GM18526 (cell line): Measurements from ENCODE around the gene BMP5.

Experiments used
- POLR2A ChIP-seq: IDR thresholded peaks from 3 replicates; pipeline ENCODE4 v1.6.1; 2011; ENCODE audit not compliant: insufficient read length; ENCODE audit errors: extremely low read depth

BMP5 gene

GRCh38 chr6:55875400-55875799 is at the start of gene BMP5:
TSS of gene BMP5 (minus strand) at chr6:55875590. CDS start at chr6:55874865, 725 bp downstream.
- TF ChIP-seq POLR2A = no peak

DNA sequence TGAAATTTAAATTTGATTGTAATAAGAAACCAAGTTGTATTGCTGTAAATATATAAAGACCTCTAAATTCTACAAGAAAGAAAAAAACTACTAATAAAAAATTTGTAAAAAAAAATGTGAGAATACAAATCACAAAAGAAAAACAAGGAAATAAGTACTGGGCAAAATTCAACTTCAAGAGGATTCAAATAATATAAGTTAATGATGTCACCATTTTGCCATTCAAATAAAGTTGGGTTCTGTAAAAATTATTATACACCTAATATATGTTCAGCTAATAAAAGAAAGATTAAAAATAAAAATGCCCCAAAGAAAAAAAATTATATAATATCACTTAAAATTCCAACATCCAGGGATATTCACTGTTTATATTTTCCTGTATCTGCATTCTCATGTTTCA is 47.0 kb upstream of the BMP5 start:
- TF ChIP-seq POLR2A = no peak

- no peak for TF ChIP-seq POLR2A
Observed at GRCh38 chr6:55919716-55920308, 44.4 kb upstream of the BMP5 start.

GRCh38 chr6:55918639-55919038 is 43.2 kb upstream of the BMP5 start:
- no peak for TF ChIP-seq POLR2A

DNA sequence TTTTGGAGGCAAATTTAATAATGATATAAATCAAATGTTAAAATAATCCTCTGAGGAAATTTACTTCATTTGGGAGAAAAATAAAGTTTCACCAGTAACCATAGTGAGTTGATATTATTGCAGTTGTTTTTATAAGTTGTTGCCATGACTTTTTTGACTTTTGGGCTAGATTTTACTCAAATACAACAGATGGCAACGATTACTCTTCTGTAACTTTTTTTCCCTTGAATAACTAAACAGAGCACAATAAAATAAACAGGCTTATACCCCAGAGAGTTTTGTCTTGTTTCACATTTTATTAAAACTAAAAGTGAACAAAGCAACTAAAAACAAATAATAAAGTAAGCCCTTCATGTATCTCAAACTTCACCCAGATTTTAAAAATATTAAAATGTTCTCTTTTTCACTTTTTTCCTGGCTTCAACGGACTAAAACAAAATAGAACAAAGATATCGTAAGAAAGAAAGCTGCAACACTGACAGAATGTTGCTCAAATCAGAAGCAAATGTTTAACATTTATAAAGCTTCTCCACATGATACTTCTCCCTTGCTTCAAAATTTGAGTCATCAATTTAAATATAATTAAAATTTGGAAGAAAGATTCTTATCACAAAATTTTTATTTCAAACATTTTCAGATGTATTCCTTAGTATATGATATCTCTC is 42.5 kb upstream of the BMP5 start:
- no peak for TF ChIP-seq POLR2A

- TF ChIP-seq POLR2A = no peak
Observed at GRCh38 chr6:55916188-55916587, 40.8 kb upstream of the BMP5 start.

GRCh38 chr6:55913228-55914195 is 38.1 kb upstream of the BMP5 start:
- no peak for TF ChIP-seq POLR2A

DNA sequence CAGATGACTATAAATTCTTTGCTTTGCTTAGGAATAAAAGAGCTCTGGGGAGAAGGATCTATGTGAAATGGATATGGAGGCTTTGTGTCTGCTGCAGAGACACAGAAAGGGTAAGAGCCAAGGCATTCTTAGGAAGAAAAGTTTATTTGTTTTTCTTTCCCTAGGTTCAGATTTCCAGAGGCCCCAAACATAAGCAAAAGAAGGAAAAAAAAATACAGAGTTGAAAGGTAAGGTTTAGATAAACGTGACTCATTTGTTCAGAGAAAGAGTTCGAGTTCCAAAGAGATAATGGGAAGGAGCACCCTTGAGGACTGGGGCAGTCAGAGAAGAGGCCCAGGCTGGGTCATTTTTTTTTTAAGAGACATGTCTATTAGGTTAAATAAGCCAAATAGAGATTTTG is 27.4 kb upstream of the BMP5 start:
- TF ChIP-seq POLR2A = no peak

DNA sequence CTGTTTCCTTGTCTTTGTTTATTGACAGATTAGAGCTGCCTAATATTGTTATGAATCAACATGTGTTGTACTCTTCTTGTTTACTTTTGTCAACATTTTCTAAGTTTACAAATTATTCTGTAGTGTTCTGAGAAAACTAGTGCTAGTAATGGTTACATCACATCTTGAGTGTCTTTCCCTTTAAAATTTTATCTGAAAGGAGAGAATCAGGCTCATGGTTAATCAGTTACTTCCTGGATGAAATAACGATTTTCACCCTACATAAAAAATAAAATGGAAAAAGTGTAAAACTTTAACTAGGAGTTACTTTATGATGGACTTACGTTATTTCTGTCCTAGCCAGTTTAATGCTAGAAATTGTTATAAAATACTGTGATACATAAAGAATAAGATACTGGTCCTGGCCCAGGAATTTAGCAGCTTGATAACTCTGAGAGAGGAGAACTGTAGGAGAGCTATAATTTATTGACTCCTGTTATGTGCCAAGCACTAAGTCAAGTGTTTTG is 26.4 kb upstream of the BMP5 start:
- no peak for TF ChIP-seq POLR2A

DNA sequence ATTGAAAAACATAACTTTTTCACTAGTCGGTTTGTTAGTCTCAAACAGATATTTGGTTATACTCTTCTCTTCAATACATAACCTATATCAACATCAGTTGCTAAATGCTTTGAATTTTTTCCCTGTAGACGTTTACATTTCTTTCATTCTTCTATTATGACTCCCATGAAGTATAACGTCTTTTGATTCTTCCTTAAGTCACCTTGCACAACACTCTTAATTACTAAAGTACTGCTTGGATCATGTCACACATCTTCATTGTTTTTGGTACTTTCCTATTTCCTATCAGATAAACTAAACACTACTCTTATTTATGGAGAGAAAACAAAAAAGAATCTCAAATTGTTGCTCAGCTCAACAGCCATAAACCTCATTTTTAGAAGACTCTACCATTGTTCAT is 23.0 kb upstream of the BMP5 start:
- TF ChIP-seq POLR2A = no peak

DNA sequence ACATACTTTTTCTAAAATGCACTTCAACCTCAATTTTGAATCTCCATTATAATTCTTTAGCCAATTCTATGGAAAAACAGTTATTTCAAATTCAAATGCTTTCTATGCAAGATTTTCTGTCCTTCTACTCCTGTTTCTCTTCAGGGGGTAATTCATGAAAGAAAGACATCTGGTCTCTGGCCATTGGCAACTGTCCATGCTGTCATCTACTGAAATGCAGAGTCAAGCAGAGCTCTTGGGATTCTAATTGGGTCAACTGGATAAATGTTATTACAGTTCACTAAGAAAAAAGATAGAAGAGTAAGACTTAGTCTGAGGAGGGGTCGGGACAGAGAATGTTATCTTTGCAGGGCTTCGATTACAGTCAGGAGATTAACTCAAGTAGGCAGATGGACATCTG is 22.0 kb upstream of the BMP5 start:
- TF ChIP-seq POLR2A = no peak

DNA sequence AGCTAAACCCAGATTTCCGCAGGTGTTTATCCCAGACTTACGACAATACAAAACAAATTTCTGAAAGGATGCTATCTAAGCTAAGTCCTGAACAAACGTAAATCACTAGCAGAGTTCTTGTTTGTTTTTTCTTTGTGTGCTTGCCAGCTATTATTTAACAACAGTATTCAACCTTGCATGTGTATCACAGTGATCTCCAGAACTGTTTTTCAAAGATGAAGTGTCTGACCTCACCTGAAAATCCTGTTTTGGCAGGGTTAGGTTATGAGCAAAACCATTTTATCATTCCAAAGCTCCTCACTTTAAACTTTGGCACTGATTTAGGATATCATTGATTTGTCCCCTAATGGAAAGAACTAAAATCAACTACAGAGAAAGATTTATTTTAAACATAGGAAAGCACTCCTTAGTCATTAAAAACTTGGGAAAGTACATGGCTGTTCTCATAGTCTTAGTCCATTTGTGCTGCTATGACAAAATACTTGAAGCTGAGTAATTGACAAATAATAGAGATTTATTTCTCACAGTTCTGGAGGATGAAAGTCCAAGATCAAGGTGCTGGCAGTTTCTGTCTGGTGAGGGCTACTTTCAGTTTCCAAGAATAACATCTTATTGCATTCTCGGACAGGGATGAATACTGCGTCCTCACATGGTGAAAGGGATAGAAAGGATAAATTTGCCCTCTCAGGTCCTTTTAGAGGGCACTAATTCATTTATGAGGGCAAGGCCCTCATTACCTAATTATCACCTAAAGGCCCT is 20.8 kb upstream of the BMP5 start:
- no peak for TF ChIP-seq POLR2A

GRCh38 chr6:55892749-55893357 is 17.5 kb upstream of the BMP5 start:
- TF ChIP-seq POLR2A = no peak

GRCh38 chr6:55888917-55889316 is 13.5 kb upstream of the BMP5 start:
- TF ChIP-seq POLR2A = no peak
